Heart left ventricle (tissue), 16 donors: Measurements from ENCODE around the gene SPOCK1. TPM values are rescaled to one million over a fixed set of nuclear protein-coding genes. Genes with fewer than 3 reads are reported as not detected.
"Not testable (repeated sequence)": the region's sequence is repeated elsewhere in the genome, so short reads cannot be mapped to it uniquely, and the experiment has no call there.

Experiments used
- ATAC-seq, 4 donors: fragments of 200-7000 bp; cut with Tn5 transposase; one replicate each; pipeline ENCODE4 v1.9.1; 2020 to 2022; ENCODE audit warnings: moderate library complexity in 4 of 4, mild to moderate bottlenecking in 3 of 4, moderate number of reproducible peaks in 1 of 4
- DNase-seq, 5 donors: peaks; one replicate each; pipeline ENCODE4 v3.0.0-alpha.2; 2020
- H3K27ac ChIP-seq, 12 donors: fragments of 200-600 bp; sonication (generic) in 4 of 12; one replicate each; pipeline versions ENCODE4 v1.5.0 to v1.8.0; 2016 to 2022; ENCODE audit warnings: mild to moderate bottlenecking in 2 of 12
- H3K27me3 ChIP-seq, 9 donors: fragments of 200-600 bp; sonication (generic) in 2 of 9; one replicate each; pipeline versions ENCODE4 v1.5.1 to v1.8.0; 2016 to 2022; ENCODE audit warnings: mild to moderate bottlenecking in 3 of 9
- H3K36me3 ChIP-seq, 9 donors: fragments of 200-600 bp; sonication (generic) in 2 of 9; one replicate each; pipeline versions ENCODE4 v1.5.0 to v1.8.0; 2018 to 2022; ENCODE audit warnings: mild to moderate bottlenecking in 2 of 9
- H3K4me1 ChIP-seq, 12 donors: fragments of 200-600 bp; sonication (generic) in 4 of 12; one replicate each; pipeline versions ENCODE4 v1.5.0 to v1.8.0; 2016 to 2022; ENCODE audit warnings: mild to moderate bottlenecking in 3 of 12
- H3K4me3 ChIP-seq, 12 donors: fragments of 200-600 bp; sonication (generic) in 4 of 12; one replicate each; pipeline versions ENCODE4 v1.5.0 to v1.8.0; 2017 to 2022; ENCODE audit warnings: mild to moderate bottlenecking in 9 of 12, moderate library complexity in 4 of 12
- H3K9me3 ChIP-seq, 12 donors: fragments of 200-600 bp; sonication (generic) in 4 of 12; one replicate each; pipeline versions ENCODE4 v1.5.0 to v1.8.0; 2016 to 2022; ENCODE audit warnings: mild to moderate bottlenecking in 1 of 12
- CTCF ChIP-seq, 12 donors: fragments of 200-600 bp; sonication (generic) in 4 of 12; IDR thresholded peaks; one replicate each; pipeline versions ENCODE4 v1.5.0 to v1.8.0; 2018 to 2022; ENCODE audit warnings: antibody characterized with exemption in 12 of 12, mild to moderate bottlenecking in 5 of 12
- POLR2A ChIP-seq, 2 donors: fragments of 450-650 bp; IDR thresholded peaks; one replicate each; pipeline ENCODE4 v1.6.1; 2017; ENCODE audit warnings: antibody characterized with exemption in 2 of 2, mild to moderate bottlenecking in 2 of 2, moderate library complexity in 2 of 2
- WGBS, 4 donors: extraction: QIAGEN DNeasy Blood & Tissue Kit in 2 of 4; methylation state at CpG; one replicate each; pipeline versions ENCODE4 v1.1.5 to v1.1.7; 2013 to 2018; 5-methylcytosine and 5-hydroxymethylcytosine counted together
- intact Hi-C, 10 donors: fragments of 100-400 bp; cut with DNase I; formaldehyde crosslinking; loops; one replicate each; pipeline versions ENCODE4 v1.11.1 to v1.14.2; 2022
- polyA plus RNA-seq, 2 donors: library from polyadenylated mRNA; stranded (reverse); fragments of 200-250 nt; gene quantifications; one replicate each; pipeline ENCODE4 v1.2.3, GENCODE V29; 2013
- total RNA-seq, 9 donors: library from RNA; depleted of rRNA in 2 of 9; stranded (reverse); fragments of >200 nt in 2 of 9; fragmentation: NEBNext Ultra II Directional in 3 of 9; extraction: Animal tissue kit (Norgen Biotek cat#: 25700) in 3 of 9; gene quantifications; one replicate each; pipeline versions ENCODE4 v1.1.0 to v1.2.4, GENCODE V29; 2016 to 2023
- donor health status: ischemic (EF 13 %, LVEDD 7.1; RV severe dilation, severe dysfunction).
- donor health status: healthy with polysubstance abuse.
- donor health status: DM: no; HTN: yes; CAD: no.
- donor health status: DM: no; HTN: no; CAD: no.
- donor health status: ischemic (EF 25% LVEDD 6.9; RV normal size, moderate dysfunction).
- donor health status: ischemic (EF 25% LVEDD 5.7; RV mildly dilated, moderate dysfunction).
- donor health status: healthy.
- donor health status: DM: yes; HTN: yes; CAD: no.
- donor health status: ischemic (EF 35%, LVEDD 5.7; RV mildly dilated, moderate dysfunction).
- donor health status: nonischemic (EF 11% LVEDD 7.7; RV severe dilation, severe dysfunction).
- donor health status: DM: yes; HTN: yes; CAD: no.
- donor health status: PGD.
- donor health status: ischemic (EF 29% LVEDD 5.4; RV normal size, mild dysfunction).
- donor health status: nonischemic (EF 23%, LVEDD 6.1; RV moderate dilation, normal function).

Gene SPOCK1
- total and polyA plus RNA-seq, 11 donors = 7.8 to 51.2 (median 19.9) TPM

DNA sequence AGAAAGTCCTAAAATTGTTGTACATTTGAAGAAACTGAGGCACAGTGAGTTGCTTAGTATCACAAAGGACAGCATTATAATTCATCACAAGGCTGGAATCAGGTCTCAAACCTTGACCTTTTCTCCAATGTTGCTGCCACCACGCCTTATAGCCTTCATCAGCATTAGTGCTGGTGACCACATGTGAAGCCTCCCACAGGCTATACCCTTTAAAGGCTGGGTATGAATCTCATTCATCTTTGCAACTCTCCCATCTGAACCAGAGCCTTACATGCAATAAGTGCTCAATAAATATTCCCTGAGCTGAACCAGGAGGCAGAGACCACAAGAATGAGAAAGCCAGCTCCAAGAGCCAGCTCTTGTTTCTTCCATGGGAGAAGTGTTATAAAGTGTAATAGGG lies 104.7 kb downstream of the SPOCK1 start:
- peaks cover 0 to 3% (median 0%) of the 10 kb centered on the region in 9 donors for H3K27me3 ChIP-seq
- no peak for ATAC-seq
- intact Hi-C loops = no loop called here
- no peak overlapping the region for H3K4me3 ChIP-seq
- DNase-seq = no peak
- H3K4me1 ChIP-seq = no peaks in the 10 kb centered on the region
- no peak overlapping the region for H3K27ac ChIP-seq
- H3K36me3 ChIP-seq = no peaks in the 10 kb centered on the region
- no peaks in the 10 kb centered on the region for H3K9me3 ChIP-seq
- WGBS, 4 donors = 63 to 87% (median 78%) methylated on average over 1 of the region's 1 CpG
- TF ChIP-seq POLR2A (IDR thresholded peaks at IDR 0.05) = no peak
- no peak for TF ChIP-seq CTCF (IDR thresholded peaks at IDR 0.05)

GRCh38 chr5:137393196-137393993 lies 105.7 kb downstream of the SPOCK1 start:
- peaks cover 0 to 3% (median 0%) of the 10 kb centered on the region in 9 donors for H3K27me3 ChIP-seq
- ATAC-seq = no peak

GRCh38 chr5:137392261-137392660 lies 106.9 kb downstream of the SPOCK1 start:
- Histone ChIP-seq H3K27me3 (peaks cover 0 to 3% (median 0%) of the 10 kb centered on the region in 9 donors), H3K36me3 (no peaks in the 10 kb centered on the region), H3K4me1 (no peaks in the 10 kb centered on the region), H3K27ac (no peak overlapping the region), H3K9me3 (no peaks in the 10 kb centered on the region), H3K4me3 (no peak overlapping the region)
- DNase-seq (no peak), ATAC-seq (no peak)
- TF ChIP-seq POLR2A (IDR thresholded peaks at IDR 0.05) = no peak
- TF ChIP-seq CTCF (IDR thresholded peaks at IDR 0.05) = no peak
- 76 to 82% (median 80%) methylated on average over 4 of the region's 4 CpGs for WGBS, 4 donors
- intact Hi-C loops = no loop called here

More at GRCh38 chr5:137393196-137393993, 105.7 kb downstream of the SPOCK1 start:
- TF ChIP-seq POLR2A (IDR thresholded peaks at IDR 0.05) (no peak), CTCF (IDR thresholded peaks at IDR 0.05) (no peak)
- no peaks in the 10 kb centered on the region for H3K4me1 ChIP-seq
- no peak for DNase-seq
- H3K9me3 ChIP-seq = no peaks in the 10 kb centered on the region
- WGBS, 4 donors = 70 to 80% (median 74%) methylated on average over 1 of the region's 1 CpG
- H3K27ac ChIP-seq = no peak overlapping the region
- no peak overlapping the region for H3K4me3 ChIP-seq
- no peaks in the 10 kb centered on the region for H3K36me3 ChIP-seq
- intact Hi-C loops = no loop called here

DNA sequence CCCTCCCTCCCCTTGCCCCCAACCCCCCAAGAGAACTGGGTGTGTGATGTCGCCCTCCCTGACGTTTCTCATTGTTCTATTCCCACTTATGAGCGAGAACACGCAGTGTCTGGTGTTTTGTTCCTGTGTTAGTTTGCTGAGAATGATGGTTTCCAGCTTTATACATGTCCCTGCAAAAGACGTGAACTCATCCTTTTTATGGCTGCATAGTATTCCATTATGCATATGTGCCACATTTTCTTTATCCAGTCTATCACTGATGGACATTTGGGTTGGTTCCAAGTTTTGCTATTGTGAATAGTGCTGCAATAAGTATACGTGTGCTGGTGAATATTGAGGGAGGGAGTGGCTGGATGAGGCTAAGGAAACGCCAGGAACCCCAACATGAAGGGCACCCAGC lies 108.1 kb downstream of the SPOCK1 start:
- intact Hi-C loops = not testable (repeated sequence)

More for the DNA sequence above, 108.1 kb downstream of the SPOCK1 start:
- H3K9me3 ChIP-seq, H3K27ac ChIP-seq, H3K36me3 ChIP-seq, DNase-seq, ATAC-seq, H3K4me1 ChIP-seq, H3K27me3 ChIP-seq, H3K4me3 ChIP-seq: not testable (repeated sequence)
- 91 to 94% (median 93%) methylated on average over 7 of the region's 7 CpGs for WGBS, 4 donors
